ENCODE results near the gene KLF4. TPM values are rescaled to one million over a fixed set of nuclear protein-coding genes. Genes with fewer than 3 reads are reported as not detected.

KLF4 gene
- total RNA-seq, 2 experiments from 2014 or later, result 0.75 to 1.3 TPM

GRCh38 chr9:107462691-107463090 lies 26.9 kb downstream of the KLF4 start:
- POLR2A ChIA-PET, result no interaction called here
- H3K4me1 Mint-ChIP-seq (ENCODE audit: low read depth), result peaks cover 4% of the 10 kb centered on the region
- no peaks in the 10 kb centered on the region for H3K9me3 Mint-ChIP-seq
- no peak for DNase-seq
- H3K27me3 Mint-ChIP-seq, result peaks cover 31% of the 10 kb centered on the region
- intact Hi-C loops (cut with micrococcal nuclease), result no loop called here
- no peak overlapping the region for H3K27ac Mint-ChIP-seq
- CTCF ChIA-PET, result no interaction called here
- H3K36me3 Mint-ChIP-seq, result no peaks in the 10 kb centered on the region
- no peak overlapping the region for H3K4me3 Mint-ChIP-seq

GRCh38 chr9:107460153-107461023 lies 29.2 kb downstream of the KLF4 start:
- peaks cover 3% of the 10 kb centered on the region for H3K4me1 Mint-ChIP-seq (ENCODE audit: low read depth)
- H3K27me3 Mint-ChIP-seq, result peaks cover 17% of the 10 kb centered on the region
- POLR2A ChIA-PET, result no interaction called here
- intact Hi-C loops (cut with micrococcal nuclease), result no loop called here
- no peak for DNase-seq
- no peaks in the 10 kb centered on the region for H3K36me3 Mint-ChIP-seq
- H3K27ac Mint-ChIP-seq, result no peak overlapping the region
- H3K4me3 Mint-ChIP-seq, result no peak overlapping the region
- CTCF ChIA-PET, result interaction anchor here (1.6 kb wide), 1 partner anchor 35 kb away, joined by 4 read pairs; no protein-coding TSS in a partner anchor
- no peaks in the 10 kb centered on the region for H3K9me3 Mint-ChIP-seq

- Mint-ChIP-seq H3K27ac (no peak overlapping the region), H3K4me3 (no peak overlapping the region), H3K36me3 (no peaks in the 10 kb centered on the region), H3K9me3 (no peaks in the 10 kb centered on the region), H3K27me3 (peaks cover 4% of the 10 kb centered on the region), H3K4me1 (ENCODE audit: low read depth) (no peaks in the 10 kb centered on the region)
- DNase-seq, result no peak
- POLR2A ChIA-PET, result no interaction called here
- CTCF ChIA-PET, result no interaction called here
- intact Hi-C loops (cut with micrococcal nuclease), result no loop called here
These were observed 34.0 kb downstream of the KLF4 start for GRCh38 chr9:107455425-107456135.

GRCh38 chr9:107453479-107453878 lies 36.1 kb downstream of the KLF4 start:
- H3K4me1 Mint-ChIP-seq (ENCODE audit: low read depth), result no peaks in the 10 kb centered on the region
- ChIA-PET CTCF (interaction anchor here (1.4 kb wide), 1 partner anchor 28 kb away, joined by 4 read pairs; no protein-coding TSS in a partner anchor), POLR2A (no interaction called here)
- no peaks in the 10 kb centered on the region for H3K9me3 Mint-ChIP-seq
- DNase-seq, result no peak
- intact Hi-C loops (cut with micrococcal nuclease), result no loop called here
- no peak overlapping the region for H3K4me3 Mint-ChIP-seq
- H3K36me3 Mint-ChIP-seq, result no peaks in the 10 kb centered on the region
- no peak overlapping the region for H3K27ac Mint-ChIP-seq
- H3K27me3 Mint-ChIP-seq, result peaks cover 3% of the 10 kb centered on the region

- Mint-ChIP-seq H3K4me3 (no peak overlapping the region), H3K27ac (no peak overlapping the region), H3K36me3 (no peaks in the 10 kb centered on the region), H3K27me3 (peaks cover 2% of the 10 kb centered on the region), H3K4me1 (ENCODE audit: low read depth) (no peaks in the 10 kb centered on the region), H3K9me3 (no peaks in the 10 kb centered on the region)
- ChIA-PET CTCF (interaction anchor here (0.7 kb wide), 1 partner anchor 23 kb away, joined by 3 read pairs; no protein-coding TSS in a partner anchor), POLR2A (no interaction called here)
- intact Hi-C loops (cut with micrococcal nuclease), result no loop called here
- no peak for DNase-seq
These were observed 41.7 kb downstream of the KLF4 start for GRCh38 chr9:107447834-107448233.

GRCh38 chr9:107447081-107447480 lies 42.5 kb downstream of the KLF4 start:
- no peaks in the 10 kb centered on the region for H3K9me3 Mint-ChIP-seq
- H3K36me3 Mint-ChIP-seq, result no peaks in the 10 kb centered on the region
- DNase-seq, result no peak
- no peak overlapping the region for H3K4me3 Mint-ChIP-seq
- H3K4me1 Mint-ChIP-seq (ENCODE audit: low read depth), result no peaks in the 10 kb centered on the region
- H3K27ac Mint-ChIP-seq, result no peak overlapping the region
- ChIA-PET POLR2A (no interaction called here), CTCF (no interaction called here)
- H3K27me3 Mint-ChIP-seq, result peaks cover 2% of the 10 kb centered on the region
- intact Hi-C loops (cut with micrococcal nuclease), result no loop called here

GRCh38 chr9:107446491-107446890 lies 43.1 kb downstream of the KLF4 start:
- Mint-ChIP-seq H3K9me3 (no peaks in the 10 kb centered on the region), H3K4me1 (ENCODE audit: low read depth) (no peaks in the 10 kb centered on the region), H3K36me3 (no peaks in the 10 kb centered on the region), H3K4me3 (no peak overlapping the region), H3K27ac (no peak overlapping the region), H3K27me3 (peaks cover 2% of the 10 kb centered on the region)
- CTCF ChIA-PET, result no interaction called here
- intact Hi-C loops (cut with micrococcal nuclease), result no loop called here
- DNase-seq, result no peak
- POLR2A ChIA-PET, result no interaction called here

GRCh38 chr9:107443786-107444185 lies 45.8 kb downstream of the KLF4 start:
- no peak for DNase-seq
- CTCF ChIA-PET, result interaction anchor here (3.2 kb wide), 1 partner anchor 18 kb away, joined by 13 read pairs; no protein-coding TSS in a partner anchor
- H3K4me1 Mint-ChIP-seq (ENCODE audit: low read depth), result no peaks in the 10 kb centered on the region
- H3K36me3 Mint-ChIP-seq, result no peaks in the 10 kb centered on the region
- POLR2A ChIA-PET, result no interaction called here
- peaks cover 2% of the 10 kb centered on the region for H3K27me3 Mint-ChIP-seq
- H3K4me3 Mint-ChIP-seq, result no peak overlapping the region
- H3K9me3 Mint-ChIP-seq, result no peaks in the 10 kb centered on the region
- H3K27ac Mint-ChIP-seq, result no peak overlapping the region
- intact Hi-C loops (cut with micrococcal nuclease), result no loop called here

GRCh38 chr9:107439991-107440456 lies 49.5 kb downstream of the KLF4 start:
- intact Hi-C loops (cut with micrococcal nuclease), result no loop called here
- Mint-ChIP-seq H3K4me3 (no peak overlapping the region), H3K4me1 (ENCODE audit: low read depth) (no peaks in the 10 kb centered on the region), H3K27me3 (no peaks in the 10 kb centered on the region), H3K9me3 (no peaks in the 10 kb centered on the region), H3K36me3 (no peaks in the 10 kb centered on the region), H3K27ac (no peak overlapping the region)
- POLR2A ChIA-PET, result no interaction called here
- CTCF ChIA-PET, result no interaction called here
- no peak for DNase-seq

- intact Hi-C loops (cut with micrococcal nuclease), result no loop called here
- CTCF ChIA-PET, result interaction anchor here (0.8 kb wide), 1 partner anchor 14 kb away, joined by 3 read pairs; no protein-coding TSS in a partner anchor
- POLR2A ChIA-PET, result no interaction called here
- H3K27me3 Mint-ChIP-seq, result no peaks in the 10 kb centered on the region
- H3K36me3 Mint-ChIP-seq, result no peaks in the 10 kb centered on the region
- no peak overlapping the region for H3K27ac Mint-ChIP-seq
- H3K4me1 Mint-ChIP-seq (ENCODE audit: low read depth), result no peaks in the 10 kb centered on the region
- DNase-seq, result no peak
- no peaks in the 10 kb centered on the region for H3K9me3 Mint-ChIP-seq
- H3K4me3 Mint-ChIP-seq, result no peak overlapping the region
These were observed 51.1 kb downstream of the KLF4 start for GRCh38 chr9:107438211-107439031.

- intact Hi-C loops (cut with micrococcal nuclease), result no loop called here
- H3K4me1 Mint-ChIP-seq (ENCODE audit: low read depth), result no peaks in the 10 kb centered on the region
- no peaks in the 10 kb centered on the region for H3K27me3 Mint-ChIP-seq
- ChIA-PET POLR2A (no interaction called here), CTCF (no interaction called here)
- no peak for DNase-seq
- H3K36me3 Mint-ChIP-seq, result no peaks in the 10 kb centered on the region
- no peaks in the 10 kb centered on the region for H3K9me3 Mint-ChIP-seq
- H3K4me3 Mint-ChIP-seq, result no peak overlapping the region
- H3K27ac Mint-ChIP-seq, result no peak overlapping the region
These were observed 51.9 kb downstream of the KLF4 start for GRCh38 chr9:107437716-107438115.

- Mint-ChIP-seq H3K9me3 (no peaks in the 10 kb centered on the region), H3K4me3 (no peak overlapping the region), H3K36me3 (no peaks in the 10 kb centered on the region), H3K4me1 (ENCODE audit: low read depth) (no peaks in the 10 kb centered on the region), H3K27me3 (no peaks in the 10 kb centered on the region), H3K27ac (no peak overlapping the region)
- ChIA-PET POLR2A (no interaction called here), CTCF (no interaction called here)
- intact Hi-C loops (cut with micrococcal nuclease), result no loop called here
- no peak for DNase-seq
These were observed 54.2 kb downstream of the KLF4 start for GRCh38 chr9:107435415-107435814.
